Choroid plexus epithelial cell (primary cell): ENCODE measurements around the gene PIEZO1.

ENCODE experiments used
- DNase-seq: peaks from one replicate; pipeline ENCODE4 v3.0.0-alpha.2; 2010; ENCODE audit warnings: low read depth
- H3K4me3 ChIP-seq: 2 replicates; pipeline ENCODE4 v1.5.1; 2011; ENCODE audit warnings: low read depth, mild to moderate bottlenecking, control low read depth, low read length, moderate library complexity
- TF ChIP-seq, protein P1 (sequence below): conservative IDR thresholded peaks from 2 replicates; pipeline ENCODE4 v1.5.1; 2011; ENCODE audit warnings: low read depth, mild to moderate bottlenecking, control low read depth, inconsistent platforms, low read length, moderate library complexity

Gene PIEZO1

DNA sequence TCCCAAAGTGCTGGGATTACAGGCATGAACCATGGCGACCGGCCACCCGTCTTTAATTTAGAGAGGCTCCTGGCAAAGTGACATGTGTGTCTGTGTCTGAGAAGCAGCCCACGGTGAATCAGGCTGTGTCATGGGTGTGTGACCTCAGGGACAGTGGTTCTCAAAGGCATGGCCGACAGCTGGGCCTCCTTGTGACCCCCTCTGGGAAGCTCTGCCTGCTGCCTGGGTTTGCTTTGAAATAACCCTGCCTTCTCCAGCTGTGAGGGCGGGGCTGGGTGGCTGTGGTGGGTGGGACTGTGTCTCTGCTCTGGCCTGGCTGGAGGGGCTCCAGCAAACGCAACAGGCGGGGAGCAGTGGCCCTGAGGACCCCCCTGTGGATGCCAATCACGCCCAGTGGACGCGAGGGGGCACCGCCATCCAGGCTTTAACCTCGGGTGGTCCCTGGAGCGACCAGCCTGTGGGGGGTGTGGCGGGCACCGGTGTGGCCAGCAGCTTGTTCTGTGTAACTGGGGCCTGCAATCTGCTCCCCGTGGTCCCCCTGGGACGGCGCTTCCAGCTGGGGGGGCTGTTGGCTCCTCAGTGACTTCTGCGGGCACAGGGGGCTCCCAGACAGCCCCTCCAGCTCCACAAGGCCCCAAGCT, 35.5 kb upstream of the PIEZO1 start:
- DNase-seq = no peak
- TF ChIP-seq, protein P1, sequence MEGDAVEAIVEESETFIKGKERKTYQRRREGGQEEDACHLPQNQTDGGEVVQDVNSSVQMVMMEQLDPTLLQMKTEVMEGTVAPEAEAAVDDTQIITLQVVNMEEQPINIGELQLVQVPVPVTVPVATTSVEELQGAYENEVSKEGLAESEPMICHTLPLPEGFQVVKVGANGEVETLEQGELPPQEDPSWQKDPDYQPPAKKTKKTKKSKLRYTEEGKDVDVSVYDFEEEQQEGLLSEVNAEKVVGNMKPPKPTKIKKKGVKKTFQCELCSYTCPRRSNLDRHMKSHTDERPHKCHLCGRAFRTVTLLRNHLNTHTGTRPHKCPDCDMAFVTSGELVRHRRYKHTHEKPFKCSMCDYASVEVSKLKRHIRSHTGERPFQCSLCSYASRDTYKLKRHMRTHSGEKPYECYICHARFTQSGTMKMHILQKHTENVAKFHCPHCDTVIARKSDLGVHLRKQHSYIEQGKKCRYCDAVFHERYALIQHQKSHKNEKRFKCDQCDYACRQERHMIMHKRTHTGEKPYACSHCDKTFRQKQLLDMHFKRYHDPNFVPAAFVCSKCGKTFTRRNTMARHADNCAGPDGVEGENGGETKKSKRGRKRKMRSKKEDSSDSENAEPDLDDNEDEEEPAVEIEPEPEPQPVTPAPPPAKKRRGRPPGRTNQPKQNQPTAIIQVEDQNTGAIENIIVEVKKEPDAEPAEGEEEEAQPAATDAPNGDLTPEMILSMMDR = no peak

DNA sequence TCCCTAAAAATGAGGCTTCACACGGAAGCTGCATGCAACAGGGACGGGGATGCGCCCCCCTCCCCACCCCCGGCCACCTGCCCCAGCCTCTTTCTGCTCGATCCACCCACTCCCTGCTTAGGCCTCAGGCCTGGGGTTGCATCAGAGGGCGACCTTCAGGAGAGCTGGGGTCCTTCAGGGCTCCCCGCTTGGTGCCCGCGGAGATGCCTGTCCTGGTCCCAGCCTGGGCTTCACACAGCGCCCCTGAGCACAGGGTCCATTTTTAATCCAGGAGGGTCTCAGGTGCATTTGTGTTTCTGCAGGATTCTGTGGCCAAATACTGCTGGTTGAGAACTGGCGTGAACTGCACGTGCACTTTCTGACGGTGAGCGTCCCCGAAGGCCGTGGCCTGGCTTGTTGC, 34.1 kb upstream of the PIEZO1 start:
- H3K4me3 ChIP-seq = no peak overlapping the region
- TF ChIP-seq, protein P1 = no peak
- DNase-seq = no peak

More for the DNA sequence above, 35.5 kb upstream of the PIEZO1 start:
- H3K4me3 ChIP-seq = no peak overlapping the region

DNA sequence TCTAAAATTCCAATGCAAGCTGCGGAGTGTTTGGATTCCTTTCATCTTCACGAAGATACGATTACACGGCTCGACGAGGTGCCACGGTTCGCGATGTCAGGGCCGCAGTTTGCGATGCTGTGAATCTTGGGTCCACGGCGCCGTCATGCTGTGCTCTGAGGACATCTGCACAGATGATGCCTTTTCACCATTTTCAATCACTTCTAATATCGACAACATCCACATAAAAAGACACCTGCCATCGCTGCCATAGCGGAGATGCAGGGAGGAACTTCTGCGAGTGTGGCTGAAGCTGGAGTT, 33.5 kb upstream of the PIEZO1 start:
- TF ChIP-seq, protein P1 = no peak
- DNase-seq = no peak

DNA sequence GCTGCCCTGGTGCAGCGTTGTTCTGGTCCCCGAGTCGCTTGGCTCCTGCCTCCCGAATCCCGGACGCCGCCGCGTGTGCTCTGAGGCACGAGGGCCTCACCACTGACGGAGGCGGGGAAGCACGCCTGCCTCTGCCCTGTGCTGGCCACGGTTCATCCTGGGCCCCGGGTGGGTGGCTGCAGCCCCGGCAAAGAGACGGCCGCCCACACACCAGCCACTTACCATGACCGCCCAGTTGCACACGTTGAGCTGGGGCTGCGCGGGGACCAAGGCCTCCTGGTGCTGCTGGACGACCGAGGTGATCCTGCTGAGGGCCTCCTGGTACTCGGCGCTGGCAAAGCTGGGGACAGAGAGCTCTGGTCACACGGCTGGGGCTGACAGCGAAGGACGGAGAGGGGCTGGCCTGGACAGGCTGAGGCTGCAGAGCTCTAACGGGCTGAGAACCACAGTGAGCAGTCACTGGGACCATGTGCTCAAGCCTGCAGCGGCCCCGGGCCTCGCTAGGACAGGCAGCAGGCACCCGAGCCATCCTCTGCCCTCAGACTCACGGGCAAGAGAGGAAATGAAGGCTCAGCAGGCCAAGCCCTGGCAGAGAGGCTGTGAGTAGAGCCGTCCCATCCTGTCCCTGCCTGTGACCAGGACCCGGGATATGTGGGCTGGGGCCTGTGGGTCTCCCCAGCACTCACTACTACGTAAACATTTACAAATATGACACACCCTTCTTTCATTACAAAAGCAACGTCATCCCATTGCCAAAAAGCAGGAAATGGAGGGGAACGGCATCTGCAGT, 33.0 kb upstream of the PIEZO1 start:
- TF ChIP-seq, protein P1 = no peak
- no peak overlapping the region for H3K4me3 ChIP-seq
- peak; percentile 43 for DNase-seq

More for the DNA sequence above, 33.5 kb upstream of the PIEZO1 start:
- no peak overlapping the region for H3K4me3 ChIP-seq

DNA sequence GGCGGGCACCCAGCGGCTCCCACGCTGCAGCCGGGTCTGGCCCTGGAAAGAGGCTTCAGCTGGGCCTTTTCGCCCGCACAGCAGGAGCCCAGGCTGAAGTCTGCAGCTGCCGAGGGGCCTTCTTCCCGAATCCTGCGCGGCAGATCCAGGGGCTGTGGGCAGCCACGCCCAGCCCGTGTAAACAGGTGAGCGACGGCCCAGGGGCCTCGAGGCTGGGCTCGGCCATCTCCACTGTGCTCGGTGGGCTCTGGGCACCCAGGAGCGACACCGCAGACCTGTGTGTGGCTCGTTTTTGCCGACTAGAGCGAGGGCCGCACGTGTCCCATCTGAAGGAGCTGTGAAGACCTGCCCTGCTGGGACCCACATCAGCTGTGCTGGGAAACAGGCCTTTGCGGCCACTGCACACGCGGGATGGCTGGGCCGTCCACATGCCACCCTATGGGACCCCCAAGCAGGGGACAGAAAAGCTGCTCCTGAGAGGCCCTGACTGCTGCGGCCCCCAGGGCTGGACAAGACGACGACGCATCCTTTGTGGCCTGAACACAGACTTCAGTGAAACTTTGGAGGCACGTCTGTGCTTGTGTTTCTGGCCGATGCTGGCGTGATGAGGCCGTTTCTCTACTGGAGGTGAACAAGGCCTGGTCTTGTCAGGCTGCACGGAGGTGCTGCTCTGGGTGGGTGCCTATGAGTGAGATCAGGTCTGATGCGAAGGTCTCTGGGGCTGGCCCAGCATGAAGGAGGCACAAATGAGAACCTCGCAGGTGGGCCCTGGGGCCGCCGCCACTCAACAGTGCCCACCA, 31.9 kb upstream of the PIEZO1 start:
- no peak for DNase-seq
- TF ChIP-seq, protein P1 = no peak
- H3K4me3 ChIP-seq = no peak overlapping the region

DNA sequence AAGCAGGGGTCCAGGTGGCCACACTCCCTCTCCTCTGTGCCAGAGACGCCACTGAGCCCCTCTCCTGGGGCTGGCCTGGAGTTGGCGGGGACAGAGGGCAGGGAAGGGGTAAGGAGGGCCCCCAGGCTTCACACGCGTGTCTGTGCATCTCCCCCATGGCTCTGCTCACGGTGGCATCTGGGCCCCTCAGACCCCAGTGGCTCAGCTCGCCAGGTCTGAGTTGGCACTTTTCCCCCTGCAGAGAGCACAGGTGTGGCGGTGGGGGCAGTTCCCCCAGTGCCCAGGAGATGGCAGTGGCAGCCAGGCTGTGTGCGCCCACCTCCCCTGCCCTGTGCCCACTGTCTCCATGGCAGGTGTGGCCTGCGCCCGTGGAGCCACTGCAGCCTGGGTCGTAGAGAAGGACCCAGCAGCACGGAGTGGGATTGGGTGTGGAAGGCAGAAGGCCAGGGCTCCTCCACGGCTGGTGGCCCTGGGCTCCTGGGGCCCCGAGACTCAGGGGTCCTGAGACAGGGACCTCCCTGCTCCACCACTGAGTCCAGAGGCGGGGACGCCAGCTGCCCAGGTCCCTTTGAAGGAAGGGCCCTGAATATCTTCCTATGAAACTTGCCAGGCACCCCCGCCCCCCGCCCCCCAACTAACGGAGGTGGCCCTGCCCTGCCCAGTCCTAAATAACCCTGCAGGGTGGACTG, 31.0 kb upstream of the PIEZO1 start:
- TF ChIP-seq, protein P1 = peak; percentile 69
- no peak for DNase-seq
- no peak overlapping the region for H3K4me3 ChIP-seq
